ENCODE data around the gene OSBPL6. TPM values are rescaled to one million over a fixed set of nuclear protein-coding genes. Genes with fewer than 3 reads are reported as not detected.

OSBPL6 gene
- total RNA-seq, 1 donor from 2014 or later: 0.61 TPM

DNA sequence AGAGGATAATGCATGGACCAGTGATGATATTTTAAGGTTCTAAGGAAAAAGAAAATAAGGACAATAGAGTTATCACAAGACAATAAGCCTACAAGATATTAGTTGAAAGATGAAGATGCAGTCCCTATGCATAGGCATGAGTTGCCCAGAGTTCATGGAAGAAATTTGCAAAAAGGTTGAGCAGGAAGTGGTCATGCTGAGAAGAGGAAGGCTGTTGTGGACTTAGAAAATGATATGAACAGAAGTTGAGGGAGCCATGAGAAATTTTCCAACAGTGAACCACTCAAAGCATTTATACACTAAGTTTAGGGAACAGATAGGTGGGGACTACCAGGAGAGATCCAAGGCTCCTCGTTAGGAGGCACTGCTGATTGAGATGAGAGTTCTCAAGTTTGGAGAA, 3.5 kb downstream of the OSBPL6 start:
- intact Hi-C loops (cut with micrococcal nuclease): loop anchor here (10.0 kb wide), 1 partner anchor 583 kb away; a partner anchor contains a TSS

DNA sequence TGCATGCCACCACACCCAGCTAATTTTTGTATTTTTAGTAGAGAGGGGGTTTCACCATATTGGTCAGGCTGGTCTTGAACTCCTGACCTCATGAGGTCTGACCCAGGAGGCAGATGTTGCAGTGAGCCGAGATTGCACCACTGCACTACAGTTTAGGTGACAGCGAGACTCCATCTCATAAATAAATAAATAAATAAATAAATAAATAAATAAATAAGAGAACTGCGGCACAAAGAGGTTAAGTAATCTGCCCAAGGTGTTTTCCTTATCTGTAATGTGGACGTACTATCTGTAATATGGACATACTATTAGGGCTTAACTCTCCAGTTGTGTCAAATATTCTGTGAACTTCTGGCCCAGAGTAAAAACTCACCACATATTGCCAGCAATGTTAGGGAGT, 4.1 kb downstream of the OSBPL6 start:
- intact Hi-C loops (cut with micrococcal nuclease): loop anchor here (10.0 kb wide), 1 partner anchor 584 kb away; a partner anchor contains a TSS

DNA sequence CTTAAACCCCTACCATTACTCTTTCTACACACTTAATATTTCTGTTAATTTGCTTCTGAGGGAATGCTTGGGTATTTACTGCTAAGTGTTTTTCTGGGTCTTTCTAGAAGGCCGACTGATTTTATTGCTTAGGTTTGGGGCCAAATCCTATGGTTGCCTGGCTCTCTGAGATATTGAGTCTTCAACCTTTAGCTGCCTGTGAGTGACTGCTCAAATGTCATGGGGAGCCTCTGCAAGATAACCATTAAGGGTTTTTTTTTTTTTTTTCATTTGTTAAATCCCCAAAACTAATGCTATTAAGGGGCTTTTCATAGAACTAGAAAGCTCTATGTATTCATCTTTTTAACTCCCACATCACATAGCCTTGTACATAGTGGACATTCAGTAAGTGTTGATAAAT, 5.0 kb downstream of the OSBPL6 start:
- intact Hi-C loops (cut with micrococcal nuclease): loop anchor here (10.0 kb wide), 1 partner anchor 585 kb away; a partner anchor contains a TSS

DNA sequence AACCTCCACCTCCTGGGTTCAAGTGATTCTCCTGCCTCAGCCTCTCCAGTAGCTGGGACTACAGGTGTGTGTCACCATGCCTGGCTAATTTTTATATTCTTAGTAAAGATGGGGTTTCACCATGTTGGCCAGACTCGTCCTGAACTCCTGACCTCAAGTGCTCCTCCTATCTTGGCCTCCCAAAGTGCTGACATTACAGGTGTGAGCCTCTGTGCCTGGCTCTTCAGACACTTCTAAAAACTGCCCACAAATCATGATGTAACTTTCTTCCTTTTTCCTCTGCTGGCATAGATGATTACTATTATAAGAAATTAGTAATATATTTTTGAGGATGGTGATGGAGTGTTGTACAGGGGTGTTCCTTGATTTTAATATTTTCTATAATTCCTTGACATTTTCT, 6.0 kb downstream of the OSBPL6 start:
- intact Hi-C loops (cut with micrococcal nuclease): no loop called here

DNA sequence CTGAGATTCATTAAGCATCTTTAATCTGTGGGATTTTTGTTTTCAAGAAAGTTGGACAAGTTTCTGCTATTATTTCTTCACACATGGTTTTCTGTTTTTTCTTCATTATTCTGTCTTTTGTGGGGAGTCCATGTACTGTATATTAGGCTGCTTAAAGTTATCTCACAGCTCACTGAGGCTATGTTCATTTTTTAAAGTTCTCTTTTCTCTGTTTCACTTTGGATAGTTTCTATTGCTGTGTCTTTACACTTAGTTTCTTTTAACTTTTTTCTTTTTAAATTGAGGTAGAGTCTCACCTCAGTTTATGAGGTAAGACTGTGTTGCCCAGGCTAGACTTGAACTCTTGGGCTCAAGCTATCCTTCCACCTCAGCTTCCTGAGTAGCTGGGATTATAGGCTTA, 8.6 kb downstream of the OSBPL6 start:
- intact Hi-C loops (cut with micrococcal nuclease): no loop called here

DNA sequence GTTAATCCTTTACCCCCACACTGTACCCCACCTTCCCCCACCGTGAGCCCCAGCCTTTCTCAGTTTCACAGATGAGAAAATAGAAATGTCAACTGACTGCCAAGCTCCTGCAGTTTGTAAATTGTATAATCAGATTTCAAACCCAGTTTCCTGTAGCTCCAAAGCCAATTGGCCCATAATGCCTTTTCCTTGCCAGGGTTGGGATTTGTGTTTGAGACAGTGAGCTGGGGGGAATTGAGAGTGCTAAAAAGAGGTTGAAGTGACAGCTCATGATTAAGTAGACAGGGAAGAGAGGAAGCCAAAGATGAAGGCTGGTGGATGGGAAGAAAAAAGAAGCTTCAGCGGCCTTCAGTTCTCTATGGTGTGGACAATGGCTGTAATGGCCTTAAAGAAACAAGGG, 10.7 kb downstream of the OSBPL6 start:
- intact Hi-C loops (cut with micrococcal nuclease): no loop called here

DNA sequence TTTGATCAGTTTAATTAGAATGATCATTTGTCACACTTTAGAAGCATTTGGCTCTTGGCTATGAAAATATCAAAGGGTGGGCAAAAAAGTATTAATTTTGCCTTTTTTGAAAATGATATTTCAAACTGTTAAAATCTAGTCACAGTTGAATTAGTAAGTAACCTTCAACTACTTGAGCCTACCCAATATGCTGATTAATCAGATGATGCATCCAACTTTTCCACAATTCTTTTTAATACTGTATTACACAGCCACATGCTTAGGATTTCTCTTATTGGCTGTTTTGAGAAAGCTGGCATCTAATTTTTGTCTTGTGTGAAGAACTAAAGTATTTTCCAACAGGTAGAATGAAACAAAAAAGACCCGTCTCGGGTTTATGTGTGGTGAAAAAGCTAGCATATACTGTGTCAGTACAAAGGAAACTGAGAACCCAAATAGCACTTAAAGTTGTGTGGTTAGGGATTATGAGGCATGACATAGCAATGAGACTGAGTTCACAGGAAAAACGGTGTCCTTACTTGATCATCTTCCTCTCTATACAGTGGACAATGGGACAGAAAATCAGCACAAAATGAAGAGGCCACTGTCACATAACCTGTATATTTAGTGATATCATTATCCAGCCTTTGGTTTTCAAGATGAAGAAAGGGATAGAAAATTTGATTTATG, 11.7 kb downstream of the OSBPL6 start:
- intact Hi-C loops (cut with micrococcal nuclease): no loop called here

DNA sequence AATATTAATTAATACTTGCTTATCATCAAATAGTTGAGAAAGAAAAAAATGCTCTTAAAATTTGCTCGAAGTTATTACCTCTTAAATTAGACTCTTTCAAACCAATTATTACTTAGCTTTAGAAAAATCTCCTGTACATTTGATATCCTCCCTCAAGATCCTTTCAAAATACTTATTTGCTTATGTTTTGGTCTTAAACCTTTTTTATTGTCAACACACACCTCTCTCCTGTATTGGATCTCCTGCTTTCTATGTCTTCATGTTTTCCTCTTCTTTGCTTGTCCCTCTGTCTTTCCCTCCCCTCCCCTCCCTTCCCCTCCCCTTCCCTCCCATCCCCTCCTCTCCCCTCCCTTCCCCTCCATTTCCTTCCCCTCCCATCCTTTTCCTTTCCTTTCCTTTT, 14.0 kb downstream of the OSBPL6 start:
- intact Hi-C loops (cut with micrococcal nuclease): no loop called here

DNA sequence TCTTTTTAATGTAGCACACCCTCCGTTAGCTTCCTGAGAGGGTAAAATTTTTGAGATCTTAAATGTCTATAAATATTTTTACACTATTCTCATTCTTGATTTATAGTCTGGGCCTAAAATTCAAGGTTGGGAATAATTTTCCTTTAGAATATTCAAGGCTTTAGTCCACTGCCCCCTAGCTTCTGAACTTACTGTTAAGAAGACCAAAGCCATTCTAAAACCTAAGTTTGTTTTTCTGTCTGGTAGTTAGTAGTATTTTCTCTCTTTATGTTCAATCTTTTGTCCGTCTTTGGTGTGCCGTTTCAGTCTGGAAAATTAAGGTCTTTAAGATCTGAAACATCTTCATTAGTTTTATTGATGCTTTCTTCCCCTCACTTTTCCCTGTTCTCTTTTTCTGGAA, 14.5 kb downstream of the OSBPL6 start:
- intact Hi-C loops (cut with micrococcal nuclease): no loop called here

DNA sequence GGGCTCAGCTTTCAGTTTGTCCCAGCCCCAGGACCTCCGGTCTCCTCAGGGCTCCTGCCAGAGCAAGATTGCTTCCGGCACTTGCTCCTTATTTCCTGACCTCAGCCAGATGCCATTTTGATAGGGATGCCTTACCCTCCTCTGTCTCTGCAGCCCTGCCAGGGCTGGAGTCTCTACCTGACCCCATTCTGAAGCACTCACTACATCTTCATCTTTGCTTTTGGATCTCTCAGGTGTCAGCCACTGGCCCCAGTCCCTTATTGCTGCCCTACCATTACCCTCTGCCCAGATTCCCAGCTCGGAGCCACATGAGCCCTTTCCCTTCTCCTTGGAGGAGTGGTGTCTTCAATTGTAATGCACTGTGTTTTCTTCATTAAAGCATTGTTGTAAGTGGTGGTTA, 17.1 kb downstream of the OSBPL6 start:
- intact Hi-C loops (cut with micrococcal nuclease): no loop called here

DNA sequence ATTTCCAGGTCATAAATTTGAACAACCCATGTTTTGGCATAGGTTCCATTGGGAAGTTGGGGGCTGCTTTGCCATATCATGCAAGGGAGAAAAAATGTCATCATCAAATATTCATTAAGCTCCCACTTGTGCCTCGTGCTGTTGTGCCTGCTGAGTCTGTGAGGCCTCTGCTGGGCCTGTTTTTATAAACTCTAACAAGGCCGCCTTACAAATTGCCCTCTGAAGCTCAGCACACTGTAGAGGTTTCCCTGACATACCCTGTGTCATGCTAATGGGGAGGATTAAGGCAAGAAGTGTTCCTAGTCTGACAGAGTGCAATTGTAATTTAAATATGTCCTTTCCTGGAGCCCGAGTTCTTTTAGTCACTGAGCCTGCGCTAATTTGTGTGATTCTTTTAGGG, 17.6 kb downstream of the OSBPL6 start:
- intact Hi-C loops (cut with micrococcal nuclease): no loop called here

DNA sequence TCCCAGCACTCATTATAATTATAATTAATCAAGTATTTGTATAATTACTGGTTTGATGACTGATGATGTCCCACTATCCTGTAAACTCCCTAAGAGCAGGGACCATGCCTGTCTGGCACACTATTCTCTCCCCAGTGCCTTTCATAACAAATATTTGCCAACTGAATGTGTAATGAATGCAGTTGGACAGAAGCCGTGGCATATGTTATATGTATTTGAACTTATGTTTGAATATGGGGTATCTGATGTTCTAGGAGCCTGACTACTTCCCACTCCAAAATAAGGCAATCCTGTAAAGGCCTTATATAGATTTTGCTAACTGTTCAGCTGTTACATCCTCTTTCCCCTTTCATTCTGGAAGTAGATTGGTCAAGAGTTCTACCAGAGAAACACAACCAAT, 19.7 kb downstream of the OSBPL6 start:
- intact Hi-C loops (cut with micrococcal nuclease): no loop called here

DNA sequence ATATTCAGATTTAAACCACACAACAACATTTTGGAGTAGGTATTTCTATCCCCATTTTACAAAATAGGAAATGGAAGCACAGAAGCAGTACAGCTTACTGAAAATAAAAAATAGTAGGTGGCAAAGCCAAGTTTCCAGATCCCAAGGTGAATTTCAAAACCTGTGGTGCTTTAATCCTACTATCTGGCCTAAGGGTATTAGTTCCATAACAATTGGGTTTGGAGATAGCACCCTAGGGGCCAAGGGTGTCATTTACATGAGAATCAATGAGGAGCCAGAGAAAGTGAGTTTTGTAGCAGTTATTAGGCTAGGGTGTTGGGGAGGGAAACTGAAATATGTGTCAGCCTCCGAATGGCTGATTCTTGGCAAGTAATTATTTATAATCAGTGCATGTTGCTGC, 24.9 kb downstream of the OSBPL6 start:
- intact Hi-C loops (cut with micrococcal nuclease): no loop called here

DNA sequence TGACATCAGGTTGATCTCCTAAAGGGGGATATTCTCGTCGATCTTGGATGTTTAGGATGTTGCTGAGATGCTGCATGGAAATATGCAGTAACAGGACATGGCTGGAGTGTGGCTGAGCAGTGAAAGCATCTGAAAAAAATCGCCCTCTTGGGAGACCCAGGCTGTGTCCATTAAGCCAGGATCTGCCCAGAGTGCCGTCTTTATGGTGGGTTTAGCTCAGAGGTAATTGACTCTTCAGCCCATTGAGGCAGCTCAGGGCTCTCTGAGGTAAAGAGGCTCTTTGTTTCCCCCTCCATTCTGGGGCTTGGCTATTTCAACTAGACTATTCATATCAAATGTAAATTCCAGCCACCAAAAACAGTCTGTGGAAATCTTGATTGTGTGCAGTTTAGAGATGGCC, 26.5 kb downstream of the OSBPL6 start:
- intact Hi-C loops (cut with micrococcal nuclease): no loop called here

DNA sequence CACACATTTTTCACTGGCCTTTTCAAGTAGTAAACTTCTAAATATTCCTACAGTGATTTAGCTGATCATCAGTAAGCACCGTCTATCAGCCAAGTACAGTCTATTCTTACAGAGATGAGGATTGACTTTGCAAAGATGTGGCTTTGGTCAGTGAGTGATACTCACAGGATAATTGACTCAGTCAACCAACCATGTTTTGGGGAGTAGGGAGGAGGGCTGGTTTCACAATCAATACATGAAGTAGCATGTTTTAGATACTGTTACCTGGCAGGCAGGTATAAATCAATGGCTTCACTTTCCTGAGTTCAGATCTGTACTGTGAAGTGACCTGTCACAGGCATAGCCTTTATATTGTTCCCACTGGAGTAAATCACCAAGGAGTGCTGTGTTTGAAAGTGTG, 27.2 kb downstream of the OSBPL6 start:
- intact Hi-C loops (cut with micrococcal nuclease): no loop called here

DNA sequence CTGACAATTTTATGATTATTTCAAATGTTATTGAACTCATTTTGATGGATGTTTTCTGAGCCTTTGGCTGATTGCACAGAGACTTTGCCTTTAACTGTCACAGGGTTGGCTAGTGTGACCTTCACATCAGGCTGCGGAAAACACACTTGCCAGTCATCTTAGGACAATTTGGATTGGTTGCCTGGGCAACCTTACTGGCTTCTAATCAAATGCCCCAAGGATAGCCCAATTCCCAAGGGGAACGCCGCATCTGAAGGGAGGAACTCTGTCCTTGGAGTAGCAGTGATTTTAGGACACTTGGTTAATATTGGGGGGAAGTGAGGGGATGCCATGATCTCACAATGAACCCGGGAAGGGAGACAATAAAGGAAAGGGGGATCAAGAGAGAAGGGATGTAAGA, 29.5 kb downstream of the OSBPL6 start:
- intact Hi-C loops (cut with micrococcal nuclease): no loop called here

DNA sequence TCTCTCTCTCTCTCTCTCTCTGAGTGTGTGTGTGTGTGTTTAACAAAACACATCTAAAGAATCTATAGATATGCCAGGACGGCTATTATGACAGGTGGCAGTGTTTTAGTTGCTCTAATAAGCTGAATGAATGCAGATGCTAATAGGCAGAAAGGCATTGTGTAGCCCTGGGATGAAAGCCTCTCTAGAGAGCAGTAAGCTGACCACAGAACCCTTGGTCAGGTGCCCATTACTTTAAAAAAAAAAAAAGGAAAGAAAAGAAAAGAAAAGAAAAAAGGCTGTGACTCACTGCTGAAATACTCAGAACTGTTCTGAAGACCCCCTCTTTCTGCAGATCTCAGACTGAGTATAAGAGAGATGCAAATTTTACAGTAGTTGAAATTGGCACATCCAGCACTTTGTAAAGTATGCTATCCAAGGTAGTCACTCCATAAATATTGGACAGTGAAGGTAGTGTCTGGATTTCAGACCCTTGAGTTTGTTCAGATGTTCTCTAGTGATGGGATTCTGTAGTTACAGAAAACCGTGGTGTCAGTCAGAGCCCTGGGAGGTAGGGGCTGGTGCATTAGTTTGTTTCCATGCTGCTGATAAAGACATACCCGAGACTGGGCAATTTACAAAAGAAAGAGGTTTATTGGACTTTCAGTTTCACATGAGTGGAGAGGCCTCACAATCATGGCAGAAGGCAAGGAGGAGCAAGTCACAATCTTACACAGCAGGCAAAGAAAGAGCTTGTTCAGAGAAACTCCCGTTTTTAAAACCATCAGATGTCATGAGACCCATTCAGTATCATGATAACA, 30.9 kb downstream of the OSBPL6 start:
- intact Hi-C loops (cut with micrococcal nuclease): no loop called here

DNA sequence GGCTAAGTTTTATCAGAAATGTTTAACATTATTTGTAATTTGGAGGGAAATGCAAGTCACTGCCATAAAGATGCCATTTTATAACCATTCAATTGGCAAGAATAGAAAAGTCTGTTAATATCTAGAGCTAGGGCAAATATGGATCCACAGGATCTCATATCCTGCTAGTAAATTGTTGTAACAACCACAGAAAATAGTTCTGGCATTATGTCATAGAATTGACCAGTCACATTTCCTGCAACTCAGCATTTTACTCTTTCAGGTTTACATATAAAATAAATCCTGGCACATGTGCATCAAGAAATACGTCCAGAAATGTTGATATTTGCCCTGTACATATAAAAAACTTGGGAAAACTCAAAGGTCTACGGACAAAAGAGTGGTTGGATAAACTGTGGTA, 32.9 kb downstream of the OSBPL6 start:
- intact Hi-C loops (cut with micrococcal nuclease): no loop called here

DNA sequence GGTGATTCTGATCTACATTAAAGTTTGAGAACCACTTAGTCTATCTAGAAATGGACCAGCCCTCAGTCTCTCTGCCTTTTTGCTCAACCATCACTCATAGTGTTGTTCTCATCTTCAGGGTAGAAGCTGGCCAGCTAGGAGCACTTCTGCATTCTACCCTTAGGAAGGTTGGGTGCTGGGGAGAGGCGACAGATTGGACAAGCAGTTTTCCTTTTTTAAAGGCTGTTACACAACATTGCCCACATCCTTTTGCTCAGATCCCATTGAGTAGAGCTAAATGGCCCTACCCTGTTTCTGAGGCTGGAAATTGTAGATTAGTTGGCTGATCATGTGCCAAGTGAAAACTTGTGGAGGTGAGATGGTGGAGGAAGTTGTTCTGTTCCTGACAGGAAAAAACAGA, 35.6 kb downstream of the OSBPL6 start:
- intact Hi-C loops (cut with micrococcal nuclease): no loop called here

DNA sequence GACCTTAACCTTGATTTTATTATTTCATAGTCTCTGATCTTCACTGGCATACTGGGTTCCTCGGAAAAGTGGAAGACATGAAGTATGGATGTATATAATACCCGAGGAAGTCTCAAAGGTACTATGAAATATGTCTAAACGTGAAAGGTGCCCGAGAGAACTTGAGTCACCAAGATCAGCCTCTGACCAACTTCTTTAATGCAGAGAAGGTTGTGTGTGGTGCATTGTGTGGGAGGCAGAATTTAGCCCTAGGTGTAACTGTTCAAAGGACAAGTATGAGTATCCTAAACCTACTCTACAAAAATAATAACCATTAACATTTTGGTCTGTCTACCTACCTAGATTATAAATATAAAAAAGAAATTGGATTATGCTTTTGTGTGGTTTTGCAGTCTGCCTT, 36.1 kb downstream of the OSBPL6 start:
- intact Hi-C loops (cut with micrococcal nuclease): no loop called here

DNA sequence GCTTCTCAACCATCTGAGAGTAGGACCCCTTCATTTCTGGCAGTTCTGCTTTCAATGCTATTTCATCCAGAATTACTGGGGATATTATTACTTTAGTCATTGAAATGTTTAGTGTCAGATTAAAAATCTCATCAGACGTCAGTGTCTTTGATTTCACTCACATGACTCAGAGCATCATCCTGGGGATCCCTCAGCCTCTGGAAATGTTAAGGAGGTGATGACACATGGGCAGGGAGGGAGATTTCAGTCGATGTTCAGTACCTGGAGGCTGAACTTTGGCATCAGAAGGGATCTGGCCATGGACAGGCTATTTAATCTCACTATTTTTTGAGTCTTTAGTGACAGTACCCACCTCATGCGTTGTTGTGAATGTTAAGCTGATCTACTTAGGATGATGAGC, 39.1 kb downstream of the OSBPL6 start:
- intact Hi-C loops (cut with micrococcal nuclease): no loop called here

DNA sequence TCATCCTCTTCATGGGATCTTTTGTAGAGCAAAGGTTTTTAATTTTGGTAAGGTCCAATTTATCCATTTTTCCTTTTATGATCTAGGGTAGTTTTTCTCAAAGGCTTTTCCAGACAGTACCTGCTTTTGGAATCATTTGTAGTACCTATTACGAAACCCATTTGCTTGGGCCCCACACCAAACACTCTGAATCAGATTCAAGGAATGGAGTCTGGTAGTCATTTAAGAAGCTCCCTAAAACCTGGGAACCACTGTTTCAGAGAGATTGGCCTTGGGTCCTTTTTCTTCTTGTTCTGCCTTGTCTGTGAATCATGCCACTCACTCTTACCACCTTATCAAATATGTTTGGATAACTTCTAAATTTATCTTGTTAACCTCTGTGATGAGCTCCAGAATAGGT, 40.3 kb downstream of the OSBPL6 start:
- intact Hi-C loops (cut with micrococcal nuclease): no loop called here
